Measurements from ENCODE around the gene BLZF1. TPM values are rescaled to one million over a fixed set of nuclear protein-coding genes. Genes with fewer than 3 reads are reported as not detected.

The BLZF1 gene
- polyA plus RNA-seq, 1 donor from 2014 or later: 19.9 TPM

- Histone ChIP-seq H3K36me3 (ENCODE audit: insufficient read depth, low read length) (no peaks in the 10 kb centered on the region), H3K27me3 (ENCODE audit: insufficient read depth, low read depth, low read length) (no peaks in the 10 kb centered on the region), H3K9me3 (ENCODE audit: low read length) (no peaks in the 10 kb centered on the region), H2AFZ (ENCODE audit: low read depth, low read length) (peak overlapping the region; percentile 4), H3F3A (ENCODE audit: insufficient read depth, low read length, poor library complexity, severe bottlenecking) (no peaks in the 10 kb centered on the region), H3K4me2 (ENCODE audit: low read length) (peak overlapping the region; percentile 57), H3K9ac (ENCODE audit: low read length) (peak overlapping the region; percentile 70), H3K27ac (ENCODE audit: low read length) (no peak overlapping the region), H3K4me3 (ENCODE audit: low read length) (peak overlapping the region; percentile 73), H3K9me2 (ENCODE audit: insufficient read depth, low read length) (no peaks in the 10 kb centered on the region), H3K79me2 (replicated peaks; ENCODE audit: insufficient read depth, low read length) (peaks cover 13% of the 10 kb centered on the region), H4K20me1 (ENCODE audit: insufficient read depth) (no peaks in the 10 kb centered on the region)
- no peak for TF ChIP-seq SMC3 (conservative IDR thresholded peaks at IDR 0.05; ENCODE audit: poor library complexity)
- TF ChIP-seq, protein P1, sequence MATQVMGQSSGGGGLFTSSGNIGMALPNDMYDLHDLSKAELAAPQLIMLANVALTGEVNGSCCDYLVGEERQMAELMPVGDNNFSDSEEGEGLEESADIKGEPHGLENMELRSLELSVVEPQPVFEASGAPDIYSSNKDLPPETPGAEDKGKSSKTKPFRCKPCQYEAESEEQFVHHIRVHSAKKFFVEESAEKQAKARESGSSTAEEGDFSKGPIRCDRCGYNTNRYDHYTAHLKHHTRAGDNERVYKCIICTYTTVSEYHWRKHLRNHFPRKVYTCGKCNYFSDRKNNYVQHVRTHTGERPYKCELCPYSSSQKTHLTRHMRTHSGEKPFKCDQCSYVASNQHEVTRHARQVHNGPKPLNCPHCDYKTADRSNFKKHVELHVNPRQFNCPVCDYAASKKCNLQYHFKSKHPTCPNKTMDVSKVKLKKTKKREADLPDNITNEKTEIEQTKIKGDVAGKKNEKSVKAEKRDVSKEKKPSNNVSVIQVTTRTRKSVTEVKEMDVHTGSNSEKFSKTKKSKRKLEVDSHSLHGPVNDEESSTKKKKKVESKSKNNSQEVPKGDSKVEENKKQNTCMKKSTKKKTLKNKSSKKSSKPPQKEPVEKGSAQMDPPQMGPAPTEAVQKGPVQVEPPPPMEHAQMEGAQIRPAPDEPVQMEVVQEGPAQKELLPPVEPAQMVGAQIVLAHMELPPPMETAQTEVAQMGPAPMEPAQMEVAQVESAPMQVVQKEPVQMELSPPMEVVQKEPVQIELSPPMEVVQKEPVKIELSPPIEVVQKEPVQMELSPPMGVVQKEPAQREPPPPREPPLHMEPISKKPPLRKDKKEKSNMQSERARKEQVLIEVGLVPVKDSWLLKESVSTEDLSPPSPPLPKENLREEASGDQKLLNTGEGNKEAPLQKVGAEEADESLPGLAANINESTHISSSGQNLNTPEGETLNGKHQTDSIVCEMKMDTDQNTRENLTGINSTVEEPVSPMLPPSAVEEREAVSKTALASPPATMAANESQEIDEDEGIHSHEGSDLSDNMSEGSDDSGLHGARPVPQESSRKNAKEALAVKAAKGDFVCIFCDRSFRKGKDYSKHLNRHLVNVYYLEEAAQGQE (IDR thresholded peaks at IDR 0.05; ENCODE audit: borderline replicate concordance): no peak
- no peak for TF ChIP-seq POLR2AphosphoS5 (IDR thresholded peaks at IDR 0.05)
- TF ChIP-seq EZH2 (IDR thresholded peaks at IDR 0.05; ENCODE audit: borderline replicate concordance, insufficient read depth, low read length, poor library complexity, severe bottlenecking): no peak
- no peak for TF ChIP-seq MXI1 (conservative IDR thresholded peaks at IDR 0.05; ENCODE audit: poor library complexity, severe bottlenecking)
These were observed 58.2 kb downstream of the BLZF1 start for GRCh38 chr1:169426174-169426705.

- Histone ChIP-seq H2AFZ (ENCODE audit: low read depth, low read length) (peak within 1 kb of the TSS; percentile 80), H3K9me2 (ENCODE audit: insufficient read depth, low read length) (no peaks in the 10 kb centered on the region), H3K36me3 (ENCODE audit: insufficient read depth, low read length) (no peaks in the 10 kb centered on the region), H3K4me3 (ENCODE audit: low read length) (peak within 1 kb of the TSS; percentile 73), H3K9ac (ENCODE audit: low read length) (peak within 1 kb of the TSS; percentile 70), H3K4me2 (ENCODE audit: low read length) (peak within 1 kb of the TSS; percentile 82), H3K79me2 (replicated peaks; ENCODE audit: insufficient read depth, low read length) (peaks cover 13% of the 10 kb centered on the region), H3F3A (ENCODE audit: insufficient read depth, low read length, poor library complexity, severe bottlenecking) (no peaks in the 10 kb centered on the region), H3K9me3 (ENCODE audit: low read length) (no peaks in the 10 kb centered on the region), H3K27me3 (ENCODE audit: insufficient read depth, low read depth, low read length) (no peaks in the 10 kb centered on the region), H3K27ac (ENCODE audit: low read length) (peak within 1 kb of the TSS; percentile 69), H4K20me1 (ENCODE audit: insufficient read depth) (no peaks in the 10 kb centered on the region)
- no peak for TF ChIP-seq CTCF (IDR thresholded peaks at IDR 0.05; ENCODE audit: poor library complexity, severe bottlenecking)
- TF ChIP-seq RAD21 (conservative IDR thresholded peaks at IDR 0.05): peak; percentile 58
- peak; percentile 73 for TF ChIP-seq TAF1 (IDR thresholded peaks at IDR 0.05; ENCODE audit: low read depth)
- peak; percentile 60 for TF ChIP-seq EP300 (conservative IDR thresholded peaks at IDR 0.05; ENCODE audit: poor library complexity, severe bottlenecking)
- TF ChIP-seq MXI1 (conservative IDR thresholded peaks at IDR 0.05; ENCODE audit: poor library complexity, severe bottlenecking): peak; percentile 94
- TF ChIP-seq, protein P1 (IDR thresholded peaks at IDR 0.05; ENCODE audit: borderline replicate concordance): peak; percentile 34
- TF ChIP-seq SMC3 (conservative IDR thresholded peaks at IDR 0.05; ENCODE audit: poor library complexity): peak; percentile 66
- peak; percentile 60 for TF ChIP-seq POLR2AphosphoS5 (IDR thresholded peaks at IDR 0.05)
- TF ChIP-seq EZH2 (IDR thresholded peaks at IDR 0.05; ENCODE audit: borderline replicate concordance, insufficient read depth, low read length, poor library complexity, severe bottlenecking): no peak
These were observed 59.2 kb downstream of the BLZF1 start, which contains the start of gene CCDC181 for GRCh38 chr1:169427081-169427641. Gene CCDC181, minus strand, starts transcription at chr1:169427474. Its CDS starts 2,547 bp downstream, at chr1:169424927.

All from neural cell (in vitro differentiated cells).